A673 (cell line): ENCODE data around the gene REN. TPM values are rescaled to one million over a fixed set of nuclear protein-coding genes. Genes with fewer than 3 reads are reported as not detected.

Experiments
- BruUV-seq: library from RNA; stranded (reverse); fragments of 400-500 nt; replicated peaks from 2 replicates; lab custom pipeline; 2021; lab: Mats Ljungman, UMichigan
- CTCF ChIA-PET: fragments of 300-600 bp; sonication (Branson Sonifier 250); formaldehyde crosslinking; loops from one replicate; lab custom pipeline; 2022; ENCODE audit warnings: antibody characterized with exemption; lab: Charles Lee
- POLR2A ChIA-PET: fragments of 300-600 bp; sonication (Branson Sonifier 250); formaldehyde crosslinking; loops from one replicate; lab custom pipeline; 2022; ENCODE audit warnings: antibody characterized with exemption; ENCODE audit not compliant: low non-redundant PET; lab: Charles Lee
- DNase-seq: peaks from one replicate; pipeline ENCODE4 v3.0.0-alpha.2; 2015; ENCODE audit warnings: low spot score
- H3K27ac ChIP-seq: fragments of 200-600 bp; sonication (generic); 2 replicates; pipeline ENCODE4 v1.5.1; 2016; ENCODE audit warnings: mixed run types, low read depth, mild to moderate bottlenecking, mixed read lengths, antibody characterized with exemption, low read length; ENCODE audit not compliant: poor library complexity, severe bottlenecking
- H3K27me3 ChIP-seq: fragments of 200-600 bp; sonication (generic); replicated peaks from 2 replicates; pipeline ENCODE4 v1.6.1; 2017; ENCODE audit warnings: mixed run types, low read depth, mild to moderate bottlenecking, mixed read lengths, antibody characterized with exemption, low read length; ENCODE audit not compliant: insufficient read depth, poor library complexity
- H3K36me3 ChIP-seq: fragments of 200-600 bp; sonication (generic); 2 replicates; pipeline ENCODE4 v1.6.1; 2016; ENCODE audit warnings: mixed run types, mild to moderate bottlenecking, mixed read lengths, antibody characterized with exemption, low read length; ENCODE audit not compliant: insufficient read depth, poor library complexity, severe bottlenecking
- H3K4me1 ChIP-seq: fragments of 200-600 bp; sonication (generic); 2 replicates; pipeline ENCODE4 v1.6.1; 2017; ENCODE audit warnings: mixed run types, mild to moderate bottlenecking, mixed read lengths, antibody characterized with exemption, low read length; ENCODE audit not compliant: insufficient read depth, poor library complexity, severe bottlenecking
- H3K4me3 ChIP-seq: fragments of 200-600 bp; sonication (generic); 2 replicates; pipeline ENCODE4 v1.5.1; 2016; ENCODE audit warnings: low read depth, mixed run types, mild to moderate bottlenecking, mixed read lengths, low read length; ENCODE audit not compliant: poor library complexity, severe bottlenecking
- H3K9me3 ChIP-seq: fragments of 200-600 bp; sonication (generic); 2 replicates; pipeline ENCODE4 v1.6.1; 2016; ENCODE audit warnings: mixed run types, low read depth, mild to moderate bottlenecking, mixed read lengths, antibody characterized with exemption, low read length; ENCODE audit not compliant: poor library complexity, severe bottlenecking
- EZH2 ChIP-seq: fragments of 200-600 bp; sonication (generic); IDR thresholded peaks from 2 replicates; pipeline ENCODE4 v1.6.1; 2017; ENCODE audit warnings: borderline replicate concordance, low read depth, mild to moderate bottlenecking, mixed read lengths, antibody characterized with exemption, low read length; ENCODE audit not compliant: poor library complexity, severe bottlenecking
- intact Hi-C: fragments of 100-400 bp; cut with micrococcal nuclease; formaldehyde crosslinking; loops from one replicate; pipeline ENCODE4 v1.10.0; 2022; ENCODE audit not compliant: unreplicated experiment
- total RNA-seq: library from RNA; stranded (reverse); gene quantifications from 2 replicates; pipeline ENCODE4 v1.2.3, GENCODE V29; 2021
- TF ChIP-seq, protein P1 (sequence below): fragments of 300-800, 200-600 bp; sonication (generic); conservative IDR thresholded peaks from 2 replicates; pipeline ENCODE4 v1.5.1; 2017; ENCODE audit warnings: low read depth, mild to moderate bottlenecking, antibody characterized with exemption, low read length, moderate library complexity, mixed read lengths

REN gene
- total RNA-seq, 1 experiment from 2014 or later: not detected

DNA sequence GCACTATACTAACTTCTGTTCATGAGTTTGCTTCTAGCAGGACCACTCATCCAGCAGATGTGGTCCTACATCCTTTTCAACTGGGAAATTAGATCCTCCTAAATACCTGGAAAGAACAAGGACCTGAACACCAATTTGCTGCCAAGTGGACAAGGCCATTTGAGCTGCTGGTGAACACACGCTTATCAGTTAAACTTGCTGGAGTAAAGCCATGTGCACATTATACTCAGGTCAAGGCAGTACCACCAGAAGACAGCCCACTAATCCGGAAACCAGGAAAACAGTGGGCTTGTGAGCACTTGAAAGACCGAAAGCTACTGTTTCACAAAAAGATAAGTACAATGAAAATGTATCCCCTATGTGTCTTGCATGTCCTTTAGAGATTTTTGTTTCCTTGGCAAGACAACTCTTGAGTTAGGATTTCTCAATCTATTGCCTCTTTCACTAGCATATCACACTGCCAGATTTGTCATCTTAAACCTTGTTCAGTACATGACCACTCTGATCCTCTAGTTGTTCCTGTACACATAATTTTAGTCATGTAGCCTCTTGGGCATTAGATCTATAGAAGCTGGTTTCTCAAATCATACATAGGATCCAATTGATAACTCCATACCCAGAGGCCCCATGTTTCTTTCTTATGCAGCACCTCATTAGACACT lies 4.5 kb upstream of the REN start:
- Histone ChIP-seq H3K4me1 (no peaks in the 10 kb centered on the region), H3K27ac (no peak overlapping the region), H3K9me3 (peaks cover 13% of the 10 kb centered on the region), H3K27me3 (no peaks in the 10 kb centered on the region), H3K36me3 (no peaks in the 10 kb centered on the region), H3K4me3 (no peak overlapping the region)
- POLR2A ChIA-PET: no interaction called here
- DNase-seq: no peak
- BruUV-seq: no TSS peak
- CTCF ChIA-PET: no interaction called here
- no peak for TF ChIP-seq EZH2
- intact Hi-C loops: no loop called here

DNA sequence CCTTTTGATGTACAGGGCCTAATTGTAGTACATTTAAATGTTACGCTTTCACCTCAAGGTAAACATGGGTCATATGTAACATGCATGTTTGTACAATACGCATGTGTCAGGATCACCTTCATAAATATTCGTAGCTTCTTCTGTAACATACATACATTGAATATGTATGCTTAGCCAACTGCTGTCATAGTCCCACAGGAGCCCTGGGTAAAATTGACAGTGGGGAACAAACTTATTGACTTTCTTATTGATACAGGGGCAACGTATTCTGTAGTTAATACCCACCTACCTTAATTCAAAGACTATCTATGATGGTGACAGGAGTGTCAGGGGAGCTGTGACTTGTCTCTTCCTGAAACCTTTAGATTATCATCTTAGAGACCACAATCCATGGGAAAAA lies 3.7 kb upstream of the REN start:
- Histone ChIP-seq H3K36me3 (no peaks in the 10 kb centered on the region), H3K9me3 (peaks cover 13% of the 10 kb centered on the region), H3K4me3 (no peak overlapping the region), H3K27me3 (no peaks in the 10 kb centered on the region), H3K27ac (no peak overlapping the region), H3K4me1 (no peaks in the 10 kb centered on the region)
- DNase-seq: no peak
- no peak for TF ChIP-seq EZH2
- TF ChIP-seq, protein P1, sequence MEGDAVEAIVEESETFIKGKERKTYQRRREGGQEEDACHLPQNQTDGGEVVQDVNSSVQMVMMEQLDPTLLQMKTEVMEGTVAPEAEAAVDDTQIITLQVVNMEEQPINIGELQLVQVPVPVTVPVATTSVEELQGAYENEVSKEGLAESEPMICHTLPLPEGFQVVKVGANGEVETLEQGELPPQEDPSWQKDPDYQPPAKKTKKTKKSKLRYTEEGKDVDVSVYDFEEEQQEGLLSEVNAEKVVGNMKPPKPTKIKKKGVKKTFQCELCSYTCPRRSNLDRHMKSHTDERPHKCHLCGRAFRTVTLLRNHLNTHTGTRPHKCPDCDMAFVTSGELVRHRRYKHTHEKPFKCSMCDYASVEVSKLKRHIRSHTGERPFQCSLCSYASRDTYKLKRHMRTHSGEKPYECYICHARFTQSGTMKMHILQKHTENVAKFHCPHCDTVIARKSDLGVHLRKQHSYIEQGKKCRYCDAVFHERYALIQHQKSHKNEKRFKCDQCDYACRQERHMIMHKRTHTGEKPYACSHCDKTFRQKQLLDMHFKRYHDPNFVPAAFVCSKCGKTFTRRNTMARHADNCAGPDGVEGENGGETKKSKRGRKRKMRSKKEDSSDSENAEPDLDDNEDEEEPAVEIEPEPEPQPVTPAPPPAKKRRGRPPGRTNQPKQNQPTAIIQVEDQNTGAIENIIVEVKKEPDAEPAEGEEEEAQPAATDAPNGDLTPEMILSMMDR: no peak
- ChIA-PET POLR2A (no interaction called here), CTCF (interaction anchor here (0.8 kb wide), 1 partner anchor 37 kb away, joined by 6 read pairs; no protein-coding TSS in a partner anchor)
- intact Hi-C loops: no loop called here
- BruUV-seq: no TSS peak

DNA sequence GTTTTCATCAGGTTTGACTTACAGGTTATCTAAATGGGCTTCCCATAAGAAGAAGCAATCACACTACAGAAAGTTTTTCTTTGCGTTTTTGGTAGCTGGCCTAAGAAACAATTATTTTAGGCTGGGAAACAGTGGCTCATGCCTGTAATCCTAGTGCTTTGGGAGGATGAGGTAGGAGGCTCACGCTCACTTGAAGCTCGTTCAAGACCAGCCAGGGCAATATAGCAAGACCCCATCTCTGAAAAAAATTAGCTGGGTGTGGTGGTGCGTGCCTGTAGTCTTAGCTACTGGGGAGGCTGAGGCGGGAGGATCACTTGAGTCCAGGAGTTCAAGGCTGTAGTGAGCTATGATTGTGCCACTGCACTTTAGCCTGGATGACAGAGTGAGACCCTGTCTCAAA lies 1.6 kb upstream of the REN start:
- no TSS peak for BruUV-seq
- intact Hi-C loops: no loop called here
- POLR2A ChIA-PET: no interaction called here

More for the DNA sequence above, 1.6 kb upstream of the REN start:
- peaks cover 13% of the 10 kb centered on the region for H3K9me3 ChIP-seq
- TF ChIP-seq, protein P1: no peak
- TF ChIP-seq EZH2: no peak
- DNase-seq: no peak
- no peaks in the 10 kb centered on the region for H3K36me3 ChIP-seq
- CTCF ChIA-PET: no interaction called here
- no peak overlapping the region for H3K27ac ChIP-seq
- no peaks in the 10 kb centered on the region for H3K4me1 ChIP-seq
- no peak overlapping the region for H3K4me3 ChIP-seq
- H3K27me3 ChIP-seq: no peaks in the 10 kb centered on the region
